ENCODE results near the gene RPS6KA5. TPM values are rescaled to one million over a fixed set of nuclear protein-coding genes. Genes with fewer than 3 reads are reported as not detected.

Gene RPS6KA5
- polyA plus RNA-seq, 1 donor = 5.6 TPM

DNA sequence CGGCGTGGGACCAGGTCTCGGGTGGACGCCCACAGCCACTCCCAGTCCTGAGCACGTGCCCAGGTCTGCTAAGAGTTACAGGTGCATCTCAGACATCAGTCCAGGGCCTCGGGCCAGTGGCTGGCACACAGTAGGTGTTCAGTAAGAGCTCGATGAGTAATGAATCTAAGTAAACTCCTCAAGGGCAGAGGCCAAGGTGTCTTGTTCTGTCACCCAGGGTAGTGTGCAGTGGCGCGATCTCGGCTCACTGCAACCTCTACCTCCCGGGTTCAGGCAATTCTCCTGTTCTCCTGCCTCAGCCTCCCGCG, 255.4 kb downstream of the RPS6KA5 start:
- DNase-seq = no peak

DNA sequence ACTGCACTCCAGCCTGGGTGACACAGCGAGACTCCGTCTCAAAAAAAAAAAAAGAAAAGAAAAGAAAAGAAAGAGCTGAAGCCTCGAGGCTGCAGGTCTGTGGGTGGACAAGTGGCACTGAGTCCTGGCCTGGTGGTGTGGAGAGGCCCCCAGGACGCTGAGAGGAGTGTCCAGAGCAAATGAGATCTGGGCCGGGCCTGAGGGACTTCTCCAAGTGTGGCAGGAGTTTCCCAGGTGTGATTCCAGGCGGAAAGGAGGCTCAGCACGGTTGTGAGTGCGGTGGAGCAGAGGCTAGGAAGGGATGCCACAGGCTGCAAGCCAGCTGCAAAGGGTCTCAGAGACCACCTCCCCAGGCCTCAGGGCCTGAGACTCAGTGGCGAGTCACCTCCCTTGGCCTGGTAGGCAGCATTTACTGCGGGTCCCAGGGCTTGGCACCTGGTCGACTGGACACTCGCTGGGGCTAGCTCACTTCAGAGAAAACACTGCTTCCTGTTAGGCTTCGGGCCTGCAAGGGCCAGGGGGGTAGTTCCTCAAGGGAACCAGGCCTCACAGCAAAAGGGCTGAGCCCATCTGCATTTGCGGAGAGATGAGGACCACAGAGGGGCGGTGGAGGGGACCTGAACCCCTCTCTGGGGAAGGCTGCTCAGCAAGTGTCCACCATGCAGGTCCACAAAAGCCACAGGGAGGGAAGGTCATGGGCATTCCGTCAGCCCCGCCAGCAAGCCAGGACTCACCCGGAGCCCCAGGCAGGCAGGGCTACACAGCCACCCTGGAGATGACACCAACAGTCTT, 256.0 kb downstream of the RPS6KA5 start:
- DNase-seq = no peak

DNA sequence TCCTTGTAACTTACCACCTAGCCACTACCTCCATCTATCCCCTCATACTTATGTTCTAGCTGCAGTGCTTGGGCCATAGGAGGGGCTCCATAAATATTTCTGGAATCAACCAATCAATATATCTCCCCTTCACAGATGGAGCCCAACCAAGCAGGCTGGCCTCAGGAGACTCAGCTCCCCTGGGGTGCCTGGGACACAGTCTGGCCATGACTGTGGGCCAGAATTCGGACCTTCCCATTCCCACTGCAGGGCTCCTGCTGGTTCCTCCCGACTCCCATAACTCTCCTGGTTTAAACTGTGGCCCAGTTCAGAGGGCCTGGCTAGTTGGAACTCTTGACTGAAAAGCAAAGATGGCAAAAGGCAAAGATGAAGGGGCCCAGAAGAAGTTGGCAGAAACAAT, 257.2 kb downstream of the RPS6KA5 start:
- no peak for DNase-seq

DNA sequence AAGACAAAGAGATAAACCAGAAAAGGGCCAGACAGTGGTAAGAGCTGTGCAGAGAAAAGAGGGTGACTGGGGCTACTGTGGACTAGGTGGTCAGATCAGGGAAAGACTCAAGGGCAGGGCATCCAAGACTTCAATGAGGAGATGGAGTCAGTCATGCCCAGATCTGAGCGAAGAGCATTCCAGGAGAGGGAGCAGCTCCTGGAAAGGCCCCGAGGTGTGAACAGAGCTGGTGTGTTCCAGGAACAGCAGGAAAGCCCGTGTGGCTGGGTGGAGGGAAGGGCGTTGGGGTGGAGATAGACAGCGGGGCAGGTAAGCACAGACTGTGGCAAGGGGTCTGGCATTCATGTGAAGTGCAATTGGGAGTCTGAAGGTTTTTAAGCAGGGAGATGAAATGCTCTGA, 261.0 kb downstream of the RPS6KA5 start:
- DNase-seq = no peak

DNA sequence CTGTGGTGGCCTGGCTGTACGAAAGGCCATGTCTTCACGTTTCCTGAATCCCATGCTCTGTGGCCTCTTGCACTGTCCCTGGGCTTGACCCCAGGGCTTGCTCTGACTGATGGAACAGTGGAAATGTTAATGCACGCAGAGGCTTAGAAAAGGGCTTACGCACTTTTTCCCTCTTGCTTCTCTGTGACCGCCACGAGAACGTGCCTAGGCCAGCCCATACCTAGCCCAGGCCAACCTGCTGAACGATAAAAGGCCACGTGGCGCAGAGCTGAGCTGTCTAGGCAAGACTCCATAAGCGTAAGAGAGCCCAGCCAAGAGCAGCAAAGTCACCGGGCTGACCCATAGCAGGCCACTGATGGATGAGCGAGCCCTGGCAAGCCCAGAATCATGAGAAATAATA, 262.5 kb downstream of the RPS6KA5 start:
- no peak for DNase-seq

Other genes with a start within 250 kb of the RPS6KA5 start
- gene TTC7B, start 244.2 kb downstream of the RPS6KA5 start, polyA plus RNA-seq (ENCODE audit: insufficient read length) = 43.7 TPM
- gene DGLUCY, start 53.4 kb upstream of the RPS6KA5 start, polyA plus RNA-seq (ENCODE audit: insufficient read length) = 28.4 TPM
- gene GPR68, start 184.1 kb upstream of the RPS6KA5 start, polyA plus RNA-seq (ENCODE audit: insufficient read length) = 0.75 TPM

All from hindlimb muscle (tissue), 1 donor.